CD8-positive, alpha-beta memory T cell (primary cell): ENCODE data around the gene B3GALNT1. TPM values are rescaled to one million over a fixed set of nuclear protein-coding genes. Genes with fewer than 3 reads are reported as not detected.
A peak's percentile ranks its signal among the peaks of the same experiment; 100 is the strongest.

ENCODE experiments used
- CTCF ChIA-PET: fragments of 350-600 bp; sonication (Branson Sonifier 250); formaldehyde crosslinking; loops from one replicate; lab custom pipeline; 2021; ENCODE audit warnings: antibody characterized with exemption; lab: Charles Lee
- POLR2A ChIA-PET: fragments of 350-600 bp; sonication (Branson Sonifier 250); formaldehyde crosslinking; loops from one replicate; lab custom pipeline; 2021; ENCODE audit warnings: antibody characterized with exemption; lab: Charles Lee
- DNase-seq, 5 donors: peaks; one replicate each; pipeline versions ENCODE4 v3.0.0 to v3.0.0-alpha.2; 2020 to 2022; ENCODE audit warnings: mixed read lengths in 1 of 5
- H3K27ac ChIP-seq: one replicate; pipeline ENCODE4 v1.7.0; 2013; ENCODE audit warnings: low read depth, mild to moderate bottlenecking, low read length, moderate library complexity
- H3K27me3 ChIP-seq: 2 replicates; pipeline ENCODE4 v1.7.0; 2013; ENCODE audit warnings: low read length, mild to moderate bottlenecking; ENCODE audit not compliant: insufficient read depth, poor library complexity, severe bottlenecking
- H3K36me3 ChIP-seq: 2 replicates; pipeline ENCODE4 v1.7.0; 2013; ENCODE audit warnings: mild to moderate bottlenecking, low read length, moderate library complexity; ENCODE audit not compliant: insufficient read depth
- H3K4me1 ChIP-seq: 2 replicates; pipeline ENCODE4 v1.7.0; 2013; ENCODE audit warnings: mild to moderate bottlenecking, low read length, moderate library complexity; ENCODE audit not compliant: insufficient read depth
- H3K4me3 ChIP-seq: 2 replicates; pipeline ENCODE4 v1.7.0; 2013; ENCODE audit warnings: mild to moderate bottlenecking, low read length
- H3K9me3 ChIP-seq: 2 replicates; pipeline ENCODE4 v1.7.0; 2013; ENCODE audit warnings: mild to moderate bottlenecking, low read length
- H3K27ac Mint-ChIP-seq, 8 donors: one replicate each; pipeline ENCODE4 v1.8.0; 2020 to 2021; ENCODE audit warnings: mixed read lengths in 8 of 8, mild to moderate bottlenecking in 6 of 8, inconsistent platforms in 3 of 8, moderate library complexity in 3 of 8
- H3K27me3 Mint-ChIP-seq, 2 donors: one replicate each; pipeline ENCODE4 v1.8.0; 2020 to 2021; ENCODE audit warnings: mixed read lengths in 2 of 2, mild to moderate bottlenecking in 1 of 2, moderate library complexity in 1 of 2
- H3K36me3 Mint-ChIP-seq, 3 donors: one replicate each; pipeline ENCODE4 v1.8.0; 2020 to 2021; ENCODE audit warnings: mixed read lengths in 3 of 3, inconsistent platforms in 1 of 3, mild to moderate bottlenecking in 1 of 3
- H3K4me1 Mint-ChIP-seq, 3 donors: one replicate each; pipeline ENCODE4 v1.8.0; 2020 to 2021; ENCODE audit warnings: mixed read lengths in 3 of 3, inconsistent platforms in 1 of 3, mild to moderate bottlenecking in 1 of 3
- H3K4me3 Mint-ChIP-seq, 7 donors: one replicate each; pipeline ENCODE4 v1.8.0; 2020 to 2021; ENCODE audit warnings: mixed read lengths in 7 of 7, mild to moderate bottlenecking in 6 of 7, moderate library complexity in 4 of 7, inconsistent platforms in 2 of 7
- H3K9me3 Mint-ChIP-seq, 5 donors: one replicate each; pipeline ENCODE4 v1.8.0; 2020 to 2022; ENCODE audit warnings: mixed read lengths in 5 of 5, mild to moderate bottlenecking in 3 of 5, moderate library complexity in 2 of 5, inconsistent platforms in 1 of 5
- polyA plus RNA-seq: library from polyadenylated mRNA; unstranded; fragments of 300-500 nt; fragmentation: Illumina TruSeq; gene quantifications from one replicate; pipeline ENCODE4 v1.2.3, GENCODE V29; 2021
- total RNA-seq, 2 experiments: library from RNA; stranded (reverse); gene quantifications; one replicate each; pipeline ENCODE4 v1.2.3, GENCODE V29; 2021

The B3GALNT1 gene, protein sequence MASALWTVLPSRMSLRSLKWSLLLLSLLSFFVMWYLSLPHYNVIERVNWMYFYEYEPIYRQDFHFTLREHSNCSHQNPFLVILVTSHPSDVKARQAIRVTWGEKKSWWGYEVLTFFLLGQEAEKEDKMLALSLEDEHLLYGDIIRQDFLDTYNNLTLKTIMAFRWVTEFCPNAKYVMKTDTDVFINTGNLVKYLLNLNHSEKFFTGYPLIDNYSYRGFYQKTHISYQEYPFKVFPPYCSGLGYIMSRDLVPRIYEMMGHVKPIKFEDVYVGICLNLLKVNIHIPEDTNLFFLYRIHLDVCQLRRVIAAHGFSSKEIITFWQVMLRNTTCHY
- 1 to 10 TPM; 1.8 to 2.4 TPM for total RNA-seq
- polyA plus RNA-seq, result 2.0 TPM

DNA sequence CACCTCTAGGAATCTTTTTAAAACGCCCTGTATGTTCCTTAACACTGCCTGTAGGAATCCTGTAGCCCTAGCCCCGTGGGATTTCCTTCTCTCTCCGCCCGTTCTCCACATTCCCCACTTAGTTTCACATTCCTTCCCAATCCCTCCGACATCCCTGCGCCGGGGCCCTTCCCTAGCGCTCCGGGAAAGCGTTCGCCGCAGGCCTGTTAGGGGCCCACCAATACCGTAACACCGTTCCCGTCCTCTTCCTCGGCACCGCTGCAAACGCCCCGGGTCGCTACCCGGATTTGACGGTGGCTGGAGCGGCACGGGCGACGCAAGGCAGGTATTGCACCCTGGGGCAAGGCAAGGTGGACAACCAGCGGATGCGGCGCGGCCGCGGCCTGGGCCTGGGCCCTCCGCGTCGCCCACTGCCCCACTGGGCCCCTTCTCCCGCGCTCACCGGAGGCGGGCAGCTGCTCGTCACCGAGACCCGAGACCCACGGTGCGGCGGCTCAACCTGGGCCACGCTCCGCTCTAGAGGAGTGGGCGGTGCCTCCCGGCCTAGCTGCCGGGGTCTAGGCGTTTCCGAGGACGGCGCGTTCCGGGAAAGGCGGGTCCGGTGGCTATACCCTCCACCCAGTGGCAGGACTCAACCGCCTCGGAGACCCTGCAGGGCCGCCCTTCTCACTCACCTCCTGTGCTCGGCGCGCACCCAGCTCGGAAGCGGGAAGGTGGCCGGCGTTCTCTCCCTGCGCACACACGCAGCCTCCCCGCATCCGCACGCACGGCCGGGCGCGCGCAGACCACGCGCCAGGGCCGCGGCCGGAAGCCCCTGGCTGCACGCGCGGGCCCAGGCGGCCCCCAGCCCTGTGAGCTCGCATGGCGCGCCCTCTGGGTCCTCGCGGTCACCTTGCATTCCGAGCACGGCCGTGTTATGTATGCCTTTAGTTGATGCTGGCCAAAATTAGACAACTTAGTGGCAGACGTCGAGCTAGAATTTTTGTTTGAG lies at the start of gene B3GALNT1:
Gene B3GALNT1, minus strand, starts transcription at position 789 of the 991 bp plus-strand sequence. CDS start 18,595 bp downstream, outside the sequence.
- H3K27ac Mint-ChIP-seq, result peak within 1 kb of the TSS in 2 of 8 donors; percentile 7 to 24
- Histone ChIP-seq H3K27ac (no peak within 1 kb of the TSS), H3K9me3 (no peaks in the 10 kb centered on the region), H3K36me3 (no peaks in the 10 kb centered on the region), H3K4me3 (peak within 1 kb of the TSS; percentile 37), H3K4me1 (no peaks in the 10 kb centered on the region), H3K27me3 (no peaks in the 10 kb centered on the region)
- peak within 1 kb of the TSS; percentile 61 to 80 (median 68) for H3K4me3 Mint-ChIP-seq
- H3K9me3 Mint-ChIP-seq, result no peaks in the 10 kb centered on the region
- ChIA-PET POLR2A (no interaction called here), CTCF (no interaction called here)
- no peaks in the 10 kb centered on the region for H3K36me3 Mint-ChIP-seq
- peak in 2 of 5 donors; percentile 3 to 33 for DNase-seq
- peaks cover 7 to 12% (median 9%) of the 10 kb centered on the region in 3 donors for H3K4me1 Mint-ChIP-seq
- H3K27me3 Mint-ChIP-seq, result peaks cover 19 to 38% of the 10 kb centered on the region in 2 donors

DNA sequence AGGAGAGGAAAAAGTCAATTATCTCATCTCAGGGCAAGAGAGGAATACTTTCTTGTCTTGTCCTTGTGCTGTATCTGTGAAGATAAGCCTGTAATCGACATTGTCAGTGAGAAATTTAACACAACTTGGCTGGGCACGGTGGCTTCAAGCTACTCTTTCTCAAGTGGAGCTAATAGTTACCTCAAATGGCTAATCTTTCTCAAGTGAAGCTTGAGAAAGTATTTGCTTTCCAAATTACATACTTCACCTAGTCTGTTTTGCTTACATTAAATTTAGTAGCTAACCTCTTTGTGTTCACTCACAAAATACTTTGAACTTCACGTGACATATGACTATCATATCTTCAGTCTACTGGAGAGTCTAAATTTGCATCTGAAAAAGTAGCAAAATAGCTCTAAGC lies 48.3 kb upstream of the B3GALNT1 start:
- no peak overlapping the region for H3K27ac Mint-ChIP-seq
- H3K27me3 ChIP-seq, result no peaks in the 10 kb centered on the region
- H3K4me1 Mint-ChIP-seq, result no peaks in the 10 kb centered on the region
- no peaks in the 10 kb centered on the region for H3K9me3 ChIP-seq
- POLR2A ChIA-PET, result no interaction called here
- no peaks in the 10 kb centered on the region for H3K9me3 Mint-ChIP-seq
- no peaks in the 10 kb centered on the region for H3K4me1 ChIP-seq
- no peaks in the 10 kb centered on the region for H3K36me3 Mint-ChIP-seq
- peaks cover 5 to 8% of the 10 kb centered on the region in 2 donors for H3K27me3 Mint-ChIP-seq
- H3K4me3 ChIP-seq, result no peak overlapping the region
- no peak overlapping the region for H3K4me3 Mint-ChIP-seq
- H3K36me3 ChIP-seq, result no peaks in the 10 kb centered on the region
- no peak for DNase-seq
- H3K27ac ChIP-seq, result no peak overlapping the region
- CTCF ChIA-PET, result interaction anchor here (2.0 kb wide), 1 partner anchor 14 kb away, joined by 4 read pairs; no protein-coding TSS in a partner anchor

DNA sequence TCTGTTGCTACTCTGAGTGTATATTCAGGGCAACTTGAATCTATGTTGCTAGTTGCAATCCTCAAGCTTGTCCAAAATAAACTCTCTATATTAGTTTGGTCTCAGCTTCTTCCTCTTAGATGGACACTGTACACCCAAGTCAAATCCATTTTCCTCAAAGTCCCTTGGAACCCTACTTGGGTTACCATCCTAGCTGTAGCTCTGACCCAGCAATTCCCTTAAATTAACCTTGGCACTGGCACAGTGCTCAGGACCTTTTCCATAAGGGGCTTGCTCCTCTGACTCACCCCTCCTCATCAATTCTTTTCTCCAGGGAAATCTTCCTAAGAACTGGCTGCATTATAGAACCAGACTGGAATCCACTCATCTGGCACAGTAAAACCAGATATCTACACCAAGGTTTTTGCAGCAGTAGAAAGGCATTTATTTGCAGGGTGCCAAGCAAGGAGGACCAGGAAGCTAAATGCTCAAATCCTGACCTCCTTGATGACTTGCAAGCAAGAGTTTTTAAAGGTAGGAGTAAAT lies 44.9 kb upstream of the B3GALNT1 start:
- Mint-ChIP-seq H3K27me3 (peaks cover 8 to 10% of the 10 kb centered on the region in 2 donors), H3K36me3 (no peaks in the 10 kb centered on the region), H3K4me3 (no peak overlapping the region), H3K27ac (no peak overlapping the region), H3K9me3 (no peaks in the 10 kb centered on the region), H3K4me1 (no peaks in the 10 kb centered on the region)
- H3K4me3 ChIP-seq, result no peak overlapping the region
- ChIA-PET CTCF (no interaction called here), POLR2A (no interaction called here)
- H3K27ac ChIP-seq, result no peak overlapping the region
- H3K9me3 ChIP-seq, result no peaks in the 10 kb centered on the region
- no peaks in the 10 kb centered on the region for H3K36me3 ChIP-seq
- no peaks in the 10 kb centered on the region for H3K4me1 ChIP-seq
- no peaks in the 10 kb centered on the region for H3K27me3 ChIP-seq
- no peak for DNase-seq

DNA sequence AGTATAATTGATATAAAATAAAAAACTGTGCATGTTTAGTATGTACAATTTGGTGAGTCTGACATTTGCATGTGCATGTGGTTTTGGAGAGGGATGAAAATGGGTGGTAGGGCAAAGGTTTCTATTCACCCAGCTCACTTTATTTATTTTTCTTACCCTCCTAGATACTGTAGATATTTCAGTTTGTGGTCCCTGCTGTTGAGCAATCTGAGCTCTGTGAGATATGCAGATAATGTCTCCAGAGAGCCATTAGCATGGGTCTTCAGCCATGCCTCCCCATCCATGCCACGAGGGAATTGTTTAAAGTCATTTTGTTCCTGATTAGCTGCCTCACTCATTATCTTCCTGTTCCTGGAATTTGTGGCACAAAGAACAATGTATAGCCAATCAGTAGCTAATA lies 44.4 kb upstream of the B3GALNT1 start:
- no peak for DNase-seq
- H3K27me3 ChIP-seq, result no peaks in the 10 kb centered on the region
- H3K4me1 ChIP-seq, result no peaks in the 10 kb centered on the region
- H3K9me3 ChIP-seq, result no peaks in the 10 kb centered on the region
- no peak overlapping the region for H3K4me3 ChIP-seq
- ChIA-PET CTCF (no interaction called here), POLR2A (no interaction called here)
- H3K36me3 ChIP-seq, result no peaks in the 10 kb centered on the region
- Mint-ChIP-seq H3K27me3 (peaks cover 8 to 10% of the 10 kb centered on the region in 2 donors), H3K27ac (no peak overlapping the region), H3K4me3 (no peak overlapping the region), H3K4me1 (no peaks in the 10 kb centered on the region), H3K9me3 (no peaks in the 10 kb centered on the region), H3K36me3 (no peaks in the 10 kb centered on the region)
- no peak overlapping the region for H3K27ac ChIP-seq

DNA sequence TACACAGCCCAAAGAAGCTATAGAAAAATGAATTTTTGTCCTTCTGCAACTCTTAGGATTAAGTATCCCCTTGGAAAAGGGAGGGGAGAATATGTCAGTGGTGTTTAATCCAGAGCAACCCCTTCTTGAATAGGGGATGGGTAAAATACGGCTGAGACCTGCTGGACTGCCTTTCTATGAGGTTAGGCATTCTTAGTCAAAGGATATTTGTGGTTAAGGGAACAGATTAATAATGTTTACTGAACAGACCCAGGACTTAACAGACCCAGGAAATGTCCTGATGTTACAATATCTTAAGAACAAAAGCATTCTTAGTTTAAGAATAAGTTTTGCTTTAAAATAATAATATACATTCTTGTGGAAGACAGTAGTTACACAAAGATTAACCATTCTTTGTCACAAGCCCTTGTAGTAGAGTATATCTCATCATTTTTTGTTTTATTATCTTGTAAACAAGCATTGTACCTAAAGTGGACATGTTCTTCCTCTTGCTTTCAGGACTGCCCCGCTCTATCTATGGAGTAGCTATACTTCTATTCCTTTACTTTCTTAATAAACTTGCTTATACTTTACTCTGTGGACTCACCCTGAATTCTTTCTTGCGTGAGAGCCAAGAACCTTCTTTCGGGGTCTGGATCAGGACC lies 43.8 kb upstream of the B3GALNT1 start:
- ChIA-PET CTCF (no interaction called here), POLR2A (no interaction called here)
- Mint-ChIP-seq H3K27ac (no peak overlapping the region), H3K27me3 (peaks cover 5 to 10% of the 10 kb centered on the region in 2 donors), H3K4me1 (no peaks in the 10 kb centered on the region), H3K36me3 (no peaks in the 10 kb centered on the region), H3K9me3 (peaks cover 0 to 3% (median 0%) of the 10 kb centered on the region in 5 donors), H3K4me3 (no peak overlapping the region)
- Histone ChIP-seq H3K27me3 (no peaks in the 10 kb centered on the region), H3K9me3 (no peaks in the 10 kb centered on the region), H3K36me3 (no peaks in the 10 kb centered on the region), H3K4me1 (no peaks in the 10 kb centered on the region), H3K27ac (no peak overlapping the region), H3K4me3 (no peak overlapping the region)
- DNase-seq, result no peak

DNA sequence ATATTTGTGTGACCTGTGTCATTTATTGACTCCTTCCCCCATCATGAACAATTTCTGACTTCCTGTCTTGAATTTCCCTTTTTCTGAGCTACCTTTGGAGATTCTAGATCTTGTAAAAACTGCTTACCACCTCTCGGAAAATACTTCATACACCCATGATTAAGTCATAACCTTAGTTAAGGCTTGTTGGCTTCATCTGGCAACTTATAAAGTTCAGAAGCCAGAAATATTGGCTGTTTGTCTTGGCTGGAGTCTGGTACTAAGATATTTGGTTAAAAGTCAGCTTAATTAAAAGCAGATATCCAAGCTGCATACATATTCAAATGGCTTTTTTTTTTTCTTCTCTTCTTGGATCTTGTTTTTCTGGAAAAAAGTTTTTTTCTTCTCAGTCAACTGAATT lies 37.3 kb upstream of the B3GALNT1 start:
- no peak overlapping the region for H3K4me3 Mint-ChIP-seq
- CTCF ChIA-PET, result interaction anchor here (0.7 kb wide), 1 partner anchor 16 kb away, joined by 3 read pairs; no protein-coding TSS in a partner anchor
- peaks cover 2 to 4% of the 10 kb centered on the region in 2 donors for H3K27me3 Mint-ChIP-seq
- H3K4me3 ChIP-seq, result no peak overlapping the region
- no peaks in the 10 kb centered on the region for H3K9me3 ChIP-seq
- H3K27ac ChIP-seq, result no peak overlapping the region
- no peaks in the 10 kb centered on the region for H3K4me1 Mint-ChIP-seq
- DNase-seq, result no peak
- no peaks in the 10 kb centered on the region for H3K27me3 ChIP-seq
- H3K9me3 Mint-ChIP-seq, result peaks cover 0 to 8% (median 0%) of the 10 kb centered on the region in 5 donors
- H3K27ac Mint-ChIP-seq, result no peak overlapping the region
- no peaks in the 10 kb centered on the region for H3K36me3 ChIP-seq
- H3K4me1 ChIP-seq, result no peaks in the 10 kb centered on the region
- POLR2A ChIA-PET, result no interaction called here
- peaks cover 0 to 4% (median 0%) of the 10 kb centered on the region in 3 donors for H3K36me3 Mint-ChIP-seq

DNA sequence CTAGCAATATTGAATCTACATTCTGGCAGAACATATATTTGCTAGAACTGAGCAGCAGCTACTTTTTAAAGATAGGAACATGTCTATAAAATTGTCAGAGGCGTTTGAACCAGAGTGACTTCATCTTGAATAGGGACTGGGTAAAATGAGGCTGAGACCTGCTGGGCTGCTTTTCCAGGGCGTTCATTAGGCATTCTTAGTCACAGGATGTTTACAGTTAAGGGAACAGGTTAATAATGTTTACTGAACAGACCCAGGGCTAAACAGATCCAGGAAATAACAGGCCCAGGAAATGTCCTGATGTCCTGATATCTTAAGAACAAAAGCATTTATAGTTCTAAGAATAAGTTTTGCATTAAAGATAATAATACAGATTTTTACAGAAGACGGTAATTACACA lies 34.5 kb upstream of the B3GALNT1 start:
- POLR2A ChIA-PET, result no interaction called here
- Mint-ChIP-seq H3K4me1 (no peaks in the 10 kb centered on the region), H3K4me3 (no peak overlapping the region), H3K27me3 (peaks cover 0 to 2% of the 10 kb centered on the region in 2 donors), H3K9me3 (peaks cover 0 to 8% (median 0%) of the 10 kb centered on the region in 5 donors), H3K36me3 (peaks cover 0 to 4% (median 0%) of the 10 kb centered on the region in 3 donors), H3K27ac (no peak overlapping the region)
- Histone ChIP-seq H3K36me3 (no peaks in the 10 kb centered on the region), H3K9me3 (no peaks in the 10 kb centered on the region), H3K27ac (no peak overlapping the region), H3K27me3 (no peaks in the 10 kb centered on the region), H3K4me3 (no peak overlapping the region), H3K4me1 (no peaks in the 10 kb centered on the region)
- CTCF ChIA-PET, result interaction anchor here (1.1 kb wide), 1 partner anchor 14 kb away, joined by 4 read pairs; no protein-coding TSS in a partner anchor
- no peak for DNase-seq
